GM13976 (cell line): Measurements from ENCODE around the gene EBF3.

Experiments used
- DNase-seq: peaks from one replicate; pipeline ENCODE4 v3.0.0; 2012; ENCODE audit warnings: low spot score
- in situ Hi-C: fragments of 300-500 bp; cut with MboI; formaldehyde crosslinking; loops from one replicate; pipeline ENCODE4 v1.12.0; 2022; ENCODE audit warnings: low sequenced_read_pairs, mixed read lengths, inconsistent platforms; ENCODE audit not compliant: unreplicated experiment
- TF ChIP-seq, protein P1 (sequence below): IDR thresholded peaks from 2 replicates; pipeline ENCODE4 v1.5.1; 2012; ENCODE audit warnings: borderline replicate concordance, mild to moderate bottlenecking; ENCODE audit not compliant: insufficient read depth; ENCODE audit errors: extremely low read depth, missing control alignments, control extremely low read depth

EBF3 gene

GRCh38 chr10:129870961-129871621, 93.0 kb downstream of the EBF3 start:
- DNase-seq, result no peak
- in situ Hi-C loops, result no loop called here
- TF ChIP-seq, protein P1, sequence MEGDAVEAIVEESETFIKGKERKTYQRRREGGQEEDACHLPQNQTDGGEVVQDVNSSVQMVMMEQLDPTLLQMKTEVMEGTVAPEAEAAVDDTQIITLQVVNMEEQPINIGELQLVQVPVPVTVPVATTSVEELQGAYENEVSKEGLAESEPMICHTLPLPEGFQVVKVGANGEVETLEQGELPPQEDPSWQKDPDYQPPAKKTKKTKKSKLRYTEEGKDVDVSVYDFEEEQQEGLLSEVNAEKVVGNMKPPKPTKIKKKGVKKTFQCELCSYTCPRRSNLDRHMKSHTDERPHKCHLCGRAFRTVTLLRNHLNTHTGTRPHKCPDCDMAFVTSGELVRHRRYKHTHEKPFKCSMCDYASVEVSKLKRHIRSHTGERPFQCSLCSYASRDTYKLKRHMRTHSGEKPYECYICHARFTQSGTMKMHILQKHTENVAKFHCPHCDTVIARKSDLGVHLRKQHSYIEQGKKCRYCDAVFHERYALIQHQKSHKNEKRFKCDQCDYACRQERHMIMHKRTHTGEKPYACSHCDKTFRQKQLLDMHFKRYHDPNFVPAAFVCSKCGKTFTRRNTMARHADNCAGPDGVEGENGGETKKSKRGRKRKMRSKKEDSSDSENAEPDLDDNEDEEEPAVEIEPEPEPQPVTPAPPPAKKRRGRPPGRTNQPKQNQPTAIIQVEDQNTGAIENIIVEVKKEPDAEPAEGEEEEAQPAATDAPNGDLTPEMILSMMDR, result no peak

GRCh38 chr10:129870474-129870757, 93.7 kb downstream of the EBF3 start:
- no peak for DNase-seq
- in situ Hi-C loops, result no loop called here
- TF ChIP-seq, protein P1, result no peak

DNA sequence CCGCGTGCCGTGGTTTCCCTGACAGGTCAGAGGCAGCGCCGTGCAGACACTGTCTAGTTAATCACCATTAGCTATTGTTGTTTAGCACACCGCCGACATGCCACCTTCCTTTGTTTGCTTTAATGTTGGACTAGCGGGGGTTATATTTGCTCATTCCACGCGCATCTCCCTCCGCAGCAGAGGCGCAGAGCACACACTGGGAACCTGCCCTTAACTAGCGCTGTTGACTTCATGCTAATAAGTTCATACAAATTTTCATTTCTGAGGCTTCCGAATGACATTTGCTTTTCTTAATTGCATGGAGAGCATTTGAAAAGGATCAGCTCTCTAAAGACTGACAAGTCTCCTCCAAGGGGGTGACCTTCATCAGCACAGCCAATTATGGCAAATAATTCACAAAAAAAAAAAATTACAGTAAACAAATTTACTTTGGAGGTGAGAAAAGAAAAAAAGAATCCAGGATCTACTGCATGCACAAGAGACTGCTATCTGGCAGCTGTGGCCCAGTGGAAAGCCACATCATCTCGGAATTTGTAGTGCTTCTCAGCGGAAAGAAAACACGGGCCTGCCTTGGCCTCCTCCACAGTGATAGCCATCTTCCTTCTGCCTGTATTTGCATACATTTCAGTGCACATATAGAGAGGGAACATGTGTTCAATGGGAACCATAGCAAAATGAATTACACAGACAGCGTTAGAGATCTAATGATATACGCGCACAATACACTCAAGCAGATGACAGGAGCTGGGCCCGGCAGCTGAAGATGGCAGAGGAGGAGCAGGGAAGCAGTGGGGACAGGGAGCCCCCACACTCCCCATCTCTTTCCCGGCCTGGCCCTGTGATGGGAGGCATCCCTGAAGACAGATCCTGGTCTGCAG, 94.2 kb downstream of the EBF3 start:
- TF ChIP-seq, protein P1, result no peak
- DNase-seq, result no peak
- in situ Hi-C loops, result no loop called here

GRCh38 chr10:129868449-129869035, 95.5 kb downstream of the EBF3 start:
- DNase-seq, result no peak
- in situ Hi-C loops, result no loop called here
- TF ChIP-seq, protein P1, result no peak

GRCh38 chr10:129867631-129868179, 96.4 kb downstream of the EBF3 start:
- DNase-seq, result no peak
- TF ChIP-seq, protein P1, result no peak
- in situ Hi-C loops, result no loop called here

DNA sequence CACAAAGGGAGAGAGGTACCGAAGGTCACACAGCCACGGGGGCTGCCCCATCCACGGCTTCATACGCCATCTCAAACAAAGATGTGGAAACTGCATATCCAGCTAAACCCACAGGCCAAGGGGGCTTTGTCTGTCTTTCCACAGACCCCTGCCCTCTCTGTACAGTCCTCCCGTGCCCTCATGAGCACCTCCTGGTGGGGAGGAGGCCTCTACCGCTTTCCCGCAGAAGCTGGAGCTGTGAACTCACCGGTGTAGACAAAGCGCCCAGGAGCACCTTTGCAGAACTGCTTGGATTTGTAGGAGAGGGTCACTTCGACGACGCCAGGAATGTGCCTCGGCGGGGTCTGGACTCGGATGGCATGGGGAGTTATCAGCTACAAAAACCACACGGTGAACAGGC, 97.2 kb downstream of the EBF3 start:
- in situ Hi-C loops, result no loop called here
- DNase-seq, result no peak
- TF ChIP-seq, protein P1, result no peak
